NCI-H1930 (cell line): ENCODE results near the gene POLR3K.

Experiments used
- DNase-seq, 2 experiments: peaks; one replicate each; lab custom pipeline; 2025; lab: John Stamatoyannopoulos, UW

POLR3K gene

GRCh38 chr16:53346-54236 is at the start of gene POLR3K, which contains the start of gene SNRNP25:
TSS of gene POLR3K (minus strand) at chr16:53608. CDS start at chr16:53586, 22 bp downstream.
TSS of gene SNRNP25 (plus strand) at chr16:53828. CDS start at chr16:54017, 189 bp downstream.
- DNase-seq, result peak; percentile 97 to 98

DNA sequence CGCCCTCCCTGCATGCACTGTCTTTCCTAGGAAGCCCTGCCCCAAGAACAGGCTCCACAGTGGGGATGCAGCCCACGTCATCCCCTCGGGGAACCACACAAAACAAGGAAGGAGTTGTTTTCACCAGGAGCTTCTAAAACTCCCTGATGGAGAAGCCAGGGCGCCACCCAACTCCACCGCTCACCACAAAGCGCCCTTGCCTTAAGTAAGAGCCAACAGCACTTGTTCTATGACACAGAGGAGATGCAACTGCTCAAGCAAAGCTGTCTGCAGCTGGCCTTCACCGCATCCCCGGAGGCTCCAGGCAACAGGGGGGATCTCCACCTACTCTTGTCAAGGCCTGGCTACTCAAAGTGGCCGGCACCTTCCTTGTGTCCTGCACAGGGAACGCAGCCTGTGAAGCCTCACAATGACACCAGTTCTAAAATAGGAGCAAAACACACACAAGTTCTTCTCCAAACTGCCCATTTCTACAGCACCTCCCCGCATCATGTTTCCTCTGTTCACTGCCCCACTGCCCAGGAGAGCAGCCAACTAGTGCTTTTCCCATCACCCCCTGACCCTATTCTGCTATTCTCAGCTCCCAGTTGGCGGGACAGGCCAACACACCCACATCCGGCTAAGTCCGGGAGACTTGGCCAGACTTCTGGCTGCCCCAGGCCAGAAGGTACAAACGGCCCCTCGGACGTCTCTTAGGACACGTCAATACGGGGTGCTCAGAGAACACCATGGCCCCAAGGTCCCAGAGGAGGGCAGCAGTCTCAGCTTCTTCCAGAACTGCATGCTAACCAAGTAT is 48.9 kb upstream of the POLR3K start:
- DNase-seq, result no peak

GRCh38 chr16:101586-101985 is 48.2 kb upstream of the POLR3K start:
- no peak for DNase-seq

GRCh38 chr16:100989-101388 is 47.6 kb upstream of the POLR3K start:
- DNase-seq, result no peak

DNA sequence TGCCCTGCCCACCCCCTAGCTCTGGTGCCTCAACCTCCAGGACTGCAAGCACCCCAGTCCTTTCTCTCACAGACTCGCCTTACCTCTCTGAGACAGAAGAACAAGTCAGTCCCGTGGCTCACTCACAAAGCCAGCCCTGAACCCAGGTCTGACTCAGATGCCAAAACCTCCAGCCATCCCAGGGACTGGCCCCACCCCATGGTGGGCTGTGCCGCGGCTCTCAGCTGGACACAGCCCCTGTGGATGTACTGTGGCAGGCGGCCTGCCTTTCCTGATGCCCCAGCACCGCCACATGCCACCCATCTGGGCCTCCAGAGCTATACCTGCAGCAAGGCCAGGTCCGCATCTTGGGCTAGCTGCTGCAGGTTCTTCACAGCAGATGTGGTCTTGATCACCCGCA is 44.4 kb upstream of the POLR3K start:
- no peak for DNase-seq

DNA sequence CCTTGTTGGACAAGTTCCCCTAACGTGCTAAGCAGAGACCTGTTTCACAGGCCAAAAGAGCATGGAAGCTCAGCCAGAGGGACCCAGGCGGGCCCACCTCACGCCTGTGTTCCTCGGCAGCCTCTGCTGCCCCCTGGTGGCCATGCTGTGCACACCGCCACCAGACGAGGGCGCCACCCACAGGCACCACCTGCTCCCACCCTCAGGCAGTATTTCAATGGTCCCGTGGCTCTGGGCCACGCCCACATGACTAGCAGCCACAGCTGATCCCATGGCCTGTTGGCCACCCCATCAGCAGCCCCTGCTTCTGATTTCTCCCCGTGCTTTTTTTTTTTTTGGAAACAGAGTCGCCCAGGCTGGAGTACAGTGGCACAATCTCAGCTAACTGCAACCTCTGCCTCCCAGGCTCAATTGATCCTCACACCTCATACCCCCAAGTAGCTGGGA is 43.5 kb upstream of the POLR3K start:
- DNase-seq, result peak; percentile 73 to 86

GRCh38 chr16:94918-95265 is 41.5 kb upstream of the POLR3K start:
- no peak for DNase-seq

DNA sequence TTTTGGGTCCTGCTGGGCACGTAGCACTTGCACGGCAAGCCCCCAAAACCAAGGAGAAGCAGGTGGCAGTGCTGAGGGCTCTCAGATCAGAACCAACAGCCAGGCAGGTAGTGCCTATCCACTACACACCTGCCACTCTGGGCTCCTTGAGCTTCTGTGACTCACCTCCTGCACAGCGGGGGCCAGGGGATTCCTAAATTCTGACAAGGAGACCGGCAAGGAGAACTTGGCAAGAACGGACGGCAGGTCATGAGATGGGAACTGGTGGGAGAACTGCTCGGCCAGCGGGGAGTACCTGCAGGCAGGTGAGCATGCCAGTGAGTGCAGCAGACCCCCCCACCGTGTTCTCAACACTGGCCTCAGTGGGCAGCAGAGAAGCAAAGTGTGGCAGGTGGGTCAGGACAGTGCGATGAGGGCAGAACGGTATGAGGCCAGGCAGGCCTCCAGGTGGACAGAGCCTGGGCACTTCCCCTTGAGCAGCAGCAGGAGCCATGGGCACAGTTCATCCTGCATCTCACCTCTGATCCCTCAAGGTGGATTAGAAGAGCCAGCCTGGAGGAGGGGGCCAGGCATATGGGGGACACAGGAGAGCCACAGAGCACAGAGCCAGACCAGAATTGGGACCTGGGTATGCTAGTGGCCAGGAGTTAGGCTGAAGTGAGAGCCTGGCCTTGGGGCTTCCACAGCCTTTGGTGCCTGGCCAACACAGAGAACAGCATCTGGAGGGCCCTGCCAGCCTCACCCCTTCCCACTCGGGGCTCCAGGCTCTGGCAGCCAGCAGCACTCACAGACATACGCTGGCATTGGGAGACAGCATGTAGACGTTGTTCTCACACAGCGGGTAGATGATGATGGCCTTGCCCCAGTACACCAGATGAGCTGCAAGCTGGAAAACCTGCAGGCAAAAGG is 39.3 kb upstream of the POLR3K start:
- no peak for DNase-seq

GRCh38 chr16:91484-91883 is 38.1 kb upstream of the POLR3K start:
- no peak for DNase-seq

DNA sequence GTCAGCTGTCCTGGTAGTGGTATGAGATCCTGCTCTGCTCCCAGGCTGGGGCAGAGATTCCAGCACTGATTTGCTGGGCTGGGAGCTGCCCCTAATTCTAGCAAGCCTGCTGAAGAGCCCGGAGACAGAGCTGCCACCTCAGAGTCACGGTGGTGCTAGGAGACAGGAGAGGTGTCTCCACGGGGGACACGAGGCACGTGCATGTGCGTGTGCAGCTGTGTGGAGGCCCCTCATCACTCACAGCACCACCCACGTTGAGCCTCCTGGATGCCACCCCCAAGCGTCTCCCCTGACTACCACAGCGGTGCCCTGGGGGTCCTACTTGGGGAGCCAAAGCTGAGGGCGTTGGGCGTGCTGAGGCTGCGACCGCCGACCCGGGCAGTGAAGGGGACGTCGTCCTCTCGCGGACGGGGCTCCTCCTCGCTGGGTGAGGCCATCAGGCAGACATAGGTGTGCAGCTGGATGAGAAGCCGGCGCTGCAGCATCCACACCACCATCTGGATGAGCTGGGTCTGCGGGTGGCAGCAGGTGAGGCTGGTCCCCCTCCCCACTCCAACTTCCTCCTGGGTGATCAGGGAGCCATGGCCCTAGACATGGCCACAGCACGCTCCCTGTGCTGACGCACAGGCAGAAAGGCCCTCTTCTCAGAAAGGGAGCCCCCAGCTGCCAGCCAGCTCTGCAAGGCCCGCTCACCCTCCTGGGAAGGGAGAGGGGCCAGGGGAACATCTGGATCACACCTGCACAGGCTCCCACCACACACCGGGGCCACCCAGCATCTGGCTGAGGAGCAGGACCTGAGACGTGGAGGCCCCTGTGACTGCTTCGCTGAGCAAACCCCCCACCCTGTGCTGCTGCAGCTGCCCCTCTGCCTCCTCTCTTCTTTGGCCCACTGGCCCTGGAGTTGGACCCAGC is 36.2 kb upstream of the POLR3K start:
- DNase-seq, result no peak

GRCh38 chr16:88613-89012 is 35.2 kb upstream of the POLR3K start:
- no peak for DNase-seq

DNA sequence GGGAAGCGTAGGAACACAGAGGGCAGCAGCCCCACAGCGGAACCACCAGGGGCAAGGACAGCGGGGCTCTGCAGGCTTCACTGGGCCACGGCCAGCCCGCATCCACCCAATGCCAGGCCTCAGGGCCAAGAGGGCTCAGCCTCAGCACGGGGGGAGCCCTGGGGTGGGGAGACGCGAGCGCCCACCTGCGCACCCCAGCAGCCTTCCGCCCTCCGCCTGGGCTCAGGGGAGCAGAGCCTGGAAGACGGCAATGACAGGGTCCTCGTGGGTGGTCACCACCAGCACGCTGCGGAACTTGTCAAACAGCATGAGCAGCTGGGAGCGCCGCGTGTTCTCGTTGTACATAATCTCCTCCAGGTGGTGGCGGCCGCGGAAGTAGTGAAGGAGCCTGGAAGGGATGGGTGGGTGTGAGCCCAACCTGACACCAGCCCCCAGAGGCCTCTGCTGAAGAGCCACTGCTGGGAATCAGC is 33.1 kb upstream of the POLR3K start:
- no peak for DNase-seq

DNA sequence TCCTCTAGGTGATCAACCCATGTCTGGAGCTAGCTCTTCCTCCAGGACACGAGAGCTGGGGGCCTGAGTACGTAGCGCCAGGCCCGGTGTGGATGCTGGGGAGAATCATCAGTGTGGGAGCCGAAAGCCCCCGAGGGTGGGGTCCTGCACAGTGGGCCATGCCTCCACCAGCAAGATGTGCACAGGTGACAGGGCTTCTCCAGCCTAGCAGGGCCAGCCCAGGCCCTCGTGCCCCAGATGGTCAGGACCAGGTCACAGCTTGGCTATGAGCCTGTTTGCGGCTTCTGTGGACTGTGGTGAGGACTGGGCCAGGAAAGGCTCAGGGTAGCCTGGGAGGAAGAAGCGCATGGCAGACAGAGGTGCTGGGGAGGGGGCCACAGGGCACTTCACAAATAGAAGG is 32.5 kb upstream of the POLR3K start:
- no peak for DNase-seq

GRCh38 chr16:85407-85782 is 32.0 kb upstream of the POLR3K start:
- no peak for DNase-seq

DNA sequence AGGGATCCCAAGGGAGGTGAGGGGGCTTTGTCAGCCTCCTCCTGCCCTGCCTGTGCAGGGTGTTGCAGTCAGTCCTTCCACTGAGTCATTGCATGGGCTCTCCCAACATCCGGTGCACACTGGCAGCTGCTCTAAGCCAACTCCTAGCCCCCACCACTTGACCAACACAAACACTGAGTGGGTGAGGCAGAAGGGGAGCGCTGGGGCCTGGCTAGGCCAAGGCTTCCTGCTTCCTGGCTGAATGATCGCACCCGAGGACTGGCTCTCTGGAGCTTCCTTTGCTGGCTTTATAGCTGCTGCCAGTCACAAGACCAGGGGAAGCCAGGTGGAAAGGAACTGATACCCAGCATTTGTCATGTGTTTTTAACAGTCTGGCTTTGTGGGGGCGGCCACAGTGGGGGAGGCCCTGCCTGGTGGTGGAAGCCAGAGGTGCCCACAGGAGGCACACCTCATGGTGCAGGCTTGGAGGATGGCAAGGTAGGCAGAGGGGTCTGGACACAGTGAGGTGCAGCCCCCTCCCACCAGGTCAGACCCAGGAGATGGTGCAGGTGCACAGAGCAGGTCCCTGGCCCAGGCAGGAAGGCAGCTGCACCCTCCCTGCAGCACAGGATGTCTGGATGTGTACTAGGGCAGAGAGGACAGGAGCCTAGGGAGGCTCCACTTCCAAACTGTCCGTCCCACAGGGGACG is 31.5 kb upstream of the POLR3K start:
- no peak for DNase-seq

- no peak for DNase-seq
These were observed 30.6 kb upstream of the POLR3K start for GRCh38 chr16:83781-84615.

- DNase-seq, result no peak
These were observed 29.7 kb upstream of the POLR3K start for GRCh38 chr16:83060-83603.

DNA sequence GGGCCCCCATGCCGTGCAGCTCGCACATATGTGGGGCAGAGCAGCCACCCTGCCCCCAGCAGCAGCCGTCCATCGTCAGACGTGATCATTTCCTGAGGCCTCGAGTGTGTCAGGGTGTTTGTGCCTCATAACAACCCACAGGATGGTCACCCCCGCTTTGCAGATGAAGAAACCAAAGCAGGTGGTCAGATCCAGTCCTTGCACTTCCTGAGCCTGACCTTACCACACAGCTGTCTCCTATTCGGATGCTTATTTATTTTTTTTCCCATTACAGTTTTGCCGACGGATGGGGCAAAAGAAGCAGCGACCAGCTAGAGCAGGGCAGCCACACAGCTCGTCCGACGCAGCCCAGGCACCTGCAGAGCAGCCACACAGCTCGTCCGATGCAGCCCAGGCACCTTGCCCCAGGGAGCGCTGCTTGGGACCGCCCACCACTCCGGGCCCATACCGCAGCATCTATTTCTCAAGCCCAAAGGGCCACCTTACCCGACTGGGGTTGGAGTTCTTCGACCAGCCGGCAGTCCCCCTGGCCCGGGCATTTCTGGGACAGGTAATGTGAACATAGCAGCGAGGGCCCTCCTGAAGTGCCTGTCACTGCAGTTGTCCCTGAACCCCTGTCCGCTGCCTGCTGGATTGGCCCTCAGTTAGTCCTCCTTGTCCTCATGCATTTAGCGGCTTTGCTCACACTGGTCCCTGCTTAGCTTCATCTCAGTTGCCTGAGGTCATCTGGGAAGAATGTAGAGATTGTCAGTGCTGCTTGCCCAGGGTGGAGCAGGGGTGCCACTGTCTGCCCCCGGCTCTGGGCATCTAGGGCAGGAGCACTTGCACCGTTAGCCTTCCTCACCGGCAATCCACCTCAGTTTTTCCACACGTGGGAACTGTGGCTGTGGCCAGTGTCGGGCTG is 26.0 kb upstream of the POLR3K start:
- no peak for DNase-seq
